Activated naive CD8-positive, alpha-beta T cell treated with anti-CD3 and anti-CD28 coated beads, Interleukin-2, amount 10 ng/mL, durations not matched to agents 7 days and 5 days (primary cell): ENCODE data around the gene KLHL20. TPM values are rescaled to one million over a fixed set of nuclear protein-coding genes. Genes with fewer than 3 reads are reported as not detected.
A peak's percentile ranks its signal among the peaks of the same experiment; 100 is the strongest.
"Not testable (repeated sequence)": the region's sequence is repeated elsewhere in the genome, so short reads cannot be mapped to it uniquely, and the experiment has no call there.

Source experiments
- ATAC-seq: fragments of 150-1000 bp; cut with Tn5 transposase; one replicate; pipeline ENCODE4 v1.10.0; 2021; ENCODE audit warnings: low read depth, moderate library complexity
- POLR2A ChIA-PET: fragments of 350-600 bp; sonication (Branson Sonifier 250); formaldehyde crosslinking; loops from one replicate; lab custom pipeline; 2021; ENCODE audit warnings: antibody characterized with exemption; lab: Charles Lee
- DNase-seq: peaks from one replicate; pipeline ENCODE4 v3.0.0; 2021
- H3K27ac Mint-ChIP-seq: one replicate; pipeline ENCODE4 v1.8.0; 2022; ENCODE audit warnings: mild to moderate bottlenecking, mixed read lengths
- H3K27me3 Mint-ChIP-seq: one replicate; pipeline ENCODE4 v1.8.0; 2022; ENCODE audit warnings: mild to moderate bottlenecking, moderate library complexity, mixed read lengths
- H3K36me3 Mint-ChIP-seq: one replicate; pipeline ENCODE4 v1.8.0; 2021; ENCODE audit warnings: mild to moderate bottlenecking, mixed read lengths
- H3K4me1 Mint-ChIP-seq: one replicate; pipeline ENCODE4 v1.8.0; 2021; ENCODE audit warnings: mixed read lengths
- H3K4me3 Mint-ChIP-seq: one replicate; pipeline ENCODE4 v1.8.0; 2022; ENCODE audit warnings: mild to moderate bottlenecking, moderate library complexity, mixed read lengths
- H3K9me3 Mint-ChIP-seq: one replicate; pipeline ENCODE4 v1.8.0; 2021; ENCODE audit warnings: mixed read lengths
- total RNA-seq, 2 experiments: library from RNA; stranded (reverse); gene quantifications; one replicate each; pipeline ENCODE4 v1.2.3, GENCODE V29; 2021

The KLHL20 gene
- total RNA-seq, 2 experiments from 2014 or later, result 27.7 to 28.0 TPM

- no peaks in the 10 kb centered on the region for H3K27me3 Mint-ChIP-seq
- H3K36me3 Mint-ChIP-seq, result peaks cover 26% of the 10 kb centered on the region
- no peaks in the 10 kb centered on the region for H3K4me1 Mint-ChIP-seq
- POLR2A ChIA-PET, result no interaction called here
- DNase-seq (no peak), ATAC-seq (no peak)
- no peak overlapping the region for H3K4me3 Mint-ChIP-seq
- no peak overlapping the region for H3K27ac Mint-ChIP-seq
- peaks cover 10% of the 10 kb centered on the region for H3K9me3 Mint-ChIP-seq
These were observed 53.4 kb downstream of the KLHL20 start for GRCh38 chr1:173768206-173768605.

GRCh38 chr1:173768827-173769226 lies 54.0 kb downstream of the KLHL20 start:
- no peak overlapping the region for H3K27ac Mint-ChIP-seq

GRCh38 chr1:173770330-173770729 lies 55.5 kb downstream of the KLHL20 start:
- DNase-seq, H3K9me3 Mint-ChIP-seq, POLR2A ChIA-PET, ATAC-seq, H3K4me3 Mint-ChIP-seq, H3K27me3 Mint-ChIP-seq, H3K27ac Mint-ChIP-seq, H3K4me1 Mint-ChIP-seq: not testable (repeated sequence)
- H3K36me3 Mint-ChIP-seq, result peaks cover 16% of the 10 kb centered on the region

More at GRCh38 chr1:173768827-173769226, 54.0 kb downstream of the KLHL20 start:
- Mint-ChIP-seq H3K36me3 (peaks cover 21% of the 10 kb centered on the region), H3K4me1 (no peaks in the 10 kb centered on the region), H3K9me3 (peaks cover 7% of the 10 kb centered on the region), H3K4me3 (no peak overlapping the region), H3K27me3 (no peaks in the 10 kb centered on the region)
- no peak for DNase-seq
- no peak for ATAC-seq
- POLR2A ChIA-PET, result no interaction called here

- POLR2A ChIA-PET, result interaction anchor here (0.8 kb wide), 1 partner anchor 56 kb away, joined by 4 read pairs; the partner anchor contains the start of gene KLHL20
- Mint-ChIP-seq H3K36me3 (peaks cover 25% of the 10 kb centered on the region), H3K4me1 (no peaks in the 10 kb centered on the region), H3K27me3 (no peaks in the 10 kb centered on the region), H3K9me3 (no peaks in the 10 kb centered on the region), H3K4me3 (no peak overlapping the region), H3K27ac (no peak overlapping the region)
- DNase-seq (no peak), ATAC-seq (no peak)
These were observed 56.8 kb downstream of the KLHL20 start for GRCh38 chr1:173771560-173771959.

GRCh38 chr1:173775578-173776226 lies 60.9 kb downstream of the KLHL20 start:
- H3K36me3 Mint-ChIP-seq, result peaks cover 35% of the 10 kb centered on the region
- POLR2A ChIA-PET, result no interaction called here
- ATAC-seq (no peak), DNase-seq (no peak)
- H3K4me1 Mint-ChIP-seq, result peaks cover 3% of the 10 kb centered on the region
- H3K27me3 Mint-ChIP-seq, result no peaks in the 10 kb centered on the region
- H3K9me3 Mint-ChIP-seq, result no peaks in the 10 kb centered on the region
- H3K27ac Mint-ChIP-seq, result no peak overlapping the region
- H3K4me3 Mint-ChIP-seq, result no peak overlapping the region

- ATAC-seq, result no peak
- Mint-ChIP-seq H3K27ac (no peak overlapping the region), H3K27me3 (no peaks in the 10 kb centered on the region)
These were observed 65.2 kb downstream of the KLHL20 start for GRCh38 chr1:173779936-173780335.

GRCh38 chr1:173784997-173785396 lies 70.2 kb downstream of the KLHL20 start:
- Mint-ChIP-seq H3K27ac (no peak overlapping the region), H3K27me3 (no peaks in the 10 kb centered on the region)
- no peak for ATAC-seq

More at GRCh38 chr1:173779936-173780335, 65.2 kb downstream of the KLHL20 start:
- no peak for DNase-seq
- Mint-ChIP-seq H3K4me3 (no peak overlapping the region), H3K4me1 (peaks cover 3% of the 10 kb centered on the region), H3K36me3 (peaks cover 41% of the 10 kb centered on the region), H3K9me3 (no peaks in the 10 kb centered on the region)
- POLR2A ChIA-PET, result no interaction called here

GRCh38 chr1:173789841-173790240 lies 75.1 kb downstream of the KLHL20 start:
- DNase-seq (no peak), ATAC-seq (no peak)
- H3K36me3 Mint-ChIP-seq, result peaks cover 20% of the 10 kb centered on the region
- no peaks in the 10 kb centered on the region for H3K9me3 Mint-ChIP-seq
- no peak overlapping the region for H3K4me3 Mint-ChIP-seq
- H3K27ac Mint-ChIP-seq, result no peak overlapping the region
- H3K27me3 Mint-ChIP-seq, result no peaks in the 10 kb centered on the region
- POLR2A ChIA-PET, result interaction anchor here (0.6 kb wide), 1 partner anchor 60 kb away, joined by 4 read pairs; no protein-coding TSS in a partner anchor
- peaks cover 2% of the 10 kb centered on the region for H3K4me1 Mint-ChIP-seq

More at GRCh38 chr1:173784997-173785396, 70.2 kb downstream of the KLHL20 start:
- Mint-ChIP-seq H3K9me3 (no peaks in the 10 kb centered on the region), H3K4me3 (no peak overlapping the region), H3K4me1 (peaks cover 2% of the 10 kb centered on the region), H3K36me3 (peaks cover 17% of the 10 kb centered on the region)
- POLR2A ChIA-PET, result no interaction called here
- no peak for DNase-seq

- H3K4me3 Mint-ChIP-seq, result no peak overlapping the region
- H3K27me3 Mint-ChIP-seq, result no peaks in the 10 kb centered on the region
- H3K36me3 Mint-ChIP-seq, result peaks cover 35% of the 10 kb centered on the region
- no peak for ATAC-seq
- H3K27ac Mint-ChIP-seq, result no peak overlapping the region
- POLR2A ChIA-PET, result no interaction called here
- DNase-seq, result no peak
- H3K9me3 Mint-ChIP-seq, result no peaks in the 10 kb centered on the region
- no peaks in the 10 kb centered on the region for H3K4me1 Mint-ChIP-seq
These were observed 83.3 kb downstream of the KLHL20 start for GRCh38 chr1:173798078-173798477.

- H3K9me3 Mint-ChIP-seq, POLR2A ChIA-PET, H3K27ac Mint-ChIP-seq, H3K27me3 Mint-ChIP-seq, H3K4me1 Mint-ChIP-seq, DNase-seq, ATAC-seq, H3K4me3 Mint-ChIP-seq: not testable (repeated sequence)
- H3K36me3 Mint-ChIP-seq, result peaks cover 30% of the 10 kb centered on the region
These were observed 85.2 kb downstream of the KLHL20 start for GRCh38 chr1:173799995-173800394.

- no peak overlapping the region for H3K27ac Mint-ChIP-seq
- ATAC-seq, result no peak
- peaks cover 33% of the 10 kb centered on the region for H3K36me3 Mint-ChIP-seq
- H3K9me3 Mint-ChIP-seq, result no peaks in the 10 kb centered on the region
- no peaks in the 10 kb centered on the region for H3K4me1 Mint-ChIP-seq
- no peak overlapping the region for H3K4me3 Mint-ChIP-seq
- no peak for DNase-seq
- POLR2A ChIA-PET, result interaction anchor here (0.6 kb wide), 1 partner anchor 41 kb away, joined by 3 read pairs; no protein-coding TSS in a partner anchor
- no peaks in the 10 kb centered on the region for H3K27me3 Mint-ChIP-seq
These were observed 88.2 kb downstream of the KLHL20 start for GRCh38 chr1:173802961-173803360.

- H3K27me3 Mint-ChIP-seq, POLR2A ChIA-PET, DNase-seq, ATAC-seq, H3K4me3 Mint-ChIP-seq, H3K9me3 Mint-ChIP-seq, H3K27ac Mint-ChIP-seq: not testable (repeated sequence)
- peaks cover 73% of the 10 kb centered on the region for H3K36me3 Mint-ChIP-seq
- peaks cover 19% of the 10 kb centered on the region for H3K4me1 Mint-ChIP-seq
These were observed 98.9 kb downstream of the KLHL20 start for GRCh38 chr1:173813654-173814053.

- H3K27ac Mint-ChIP-seq, result no peak overlapping the region
- ATAC-seq (no peak), DNase-seq (no peak)
- H3K4me1 Mint-ChIP-seq, result peaks cover 37% of the 10 kb centered on the region
- POLR2A ChIA-PET, result interaction anchor here (0.9 to 1.0 kb wide), 2 partner anchors 51 to 389 kb away, joined by 3 read pairs; no protein-coding TSS in a partner anchor
- peaks cover 4% of the 10 kb centered on the region for H3K9me3 Mint-ChIP-seq
- H3K4me3 Mint-ChIP-seq, result no peak overlapping the region
- H3K36me3 Mint-ChIP-seq, result peaks cover 67% of the 10 kb centered on the region
- H3K27me3 Mint-ChIP-seq, result no peaks in the 10 kb centered on the region
These were observed 103.7 kb downstream of the KLHL20 start for GRCh38 chr1:173818459-173818858.

- DNase-seq, result no peak
- Mint-ChIP-seq H3K4me1 (peaks cover 32% of the 10 kb centered on the region), H3K4me3 (peak overlapping the region; percentile 92), H3K9me3 (peaks cover 2% of the 10 kb centered on the region), H3K36me3 (peaks cover 41% of the 10 kb centered on the region), H3K27me3 (no peaks in the 10 kb centered on the region), H3K27ac (no peak overlapping the region)
- POLR2A ChIA-PET, result interaction anchor here (1.3 kb wide), 1 partner anchor 107 kb away, joined by 3 read pairs; the partner anchor contains the start of gene KLHL20
- no peak for ATAC-seq
These were observed 106.9 kb downstream of the KLHL20 start for GRCh38 chr1:173821680-173822079.
